Inflammatory macrophage treated with lipopolysaccharide for 1 hour (primary cell): Measurements from ENCODE around the gene RPL10.
A peak's percentile ranks its signal among the peaks of the same experiment; 100 is the strongest.
"Not testable (repeated sequence)": the region's sequence is repeated elsewhere in the genome, so short reads cannot be mapped to it uniquely, and the experiment has no call there.

Source experiments
- DNase-seq, 2 donors: peaks; one replicate each; pipeline ENCODE4 v3.0.0-alpha.2; 2020 to 2022

RPL10 gene

GRCh38 chrX:154378799-154379568 lies 19.2 kb upstream of the RPL10 start, which contains the start of gene EMD:
Gene EMD, plus strand, starts transcription at chrX:154379295. Its CDS starts 190 bp downstream, at chrX:154379485.
- peak; percentile 92 to 94 for DNase-seq

GRCh38 chrX:154379569-154379951 lies 18.6 kb upstream of the RPL10 start:
- DNase-seq: no peak

DNA sequence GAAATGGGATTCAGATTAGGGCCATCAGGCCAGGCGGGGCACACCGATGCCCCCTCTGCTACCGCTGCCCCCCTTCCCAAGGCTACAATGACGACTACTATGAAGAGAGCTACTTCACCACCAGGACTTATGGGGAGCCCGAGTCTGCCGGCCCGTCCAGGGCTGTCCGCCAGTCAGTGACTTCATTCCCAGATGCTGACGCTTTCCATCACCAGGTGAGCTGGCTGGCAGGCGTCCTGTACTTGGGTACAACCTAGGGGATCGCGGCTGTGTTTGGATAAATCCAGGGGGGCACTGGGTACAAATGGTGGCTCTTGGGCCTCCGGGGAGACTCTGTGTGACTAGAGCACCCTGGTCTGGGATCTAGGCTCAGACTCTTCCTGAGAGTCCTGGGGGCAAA lies 18.0 kb upstream of the RPL10 start:
- no peak for DNase-seq

DNA sequence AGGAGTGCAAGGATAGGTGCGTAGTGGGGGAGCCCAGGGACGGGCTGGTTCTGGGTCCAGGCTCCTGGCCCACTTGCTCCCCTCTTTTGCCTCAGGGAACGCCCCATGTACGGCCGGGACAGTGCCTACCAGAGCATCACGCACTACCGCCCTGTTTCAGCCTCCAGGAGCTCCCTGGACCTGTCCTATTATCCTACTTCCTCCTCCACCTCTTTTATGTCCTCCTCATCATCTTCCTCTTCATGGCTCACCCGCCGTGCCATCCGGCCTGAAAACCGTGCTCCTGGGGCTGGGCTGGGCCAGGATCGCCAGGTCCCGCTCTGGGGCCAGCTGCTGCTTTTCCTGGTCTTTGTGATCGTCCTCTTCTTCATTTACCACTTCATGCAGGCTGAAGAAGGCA lies 17.4 kb upstream of the RPL10 start:
- DNase-seq: no peak

- no peak for DNase-seq
These were observed 16.9 kb upstream of the RPL10 start for GRCh38 chrX:154381271-154381670.

- no peak for DNase-seq
These were observed 15.6 kb upstream of the RPL10 start for GRCh38 chrX:154382483-154383069.

GRCh38 chrX:154383359-154384283 lies 14.6 kb upstream of the RPL10 start:
- DNase-seq: no peak

DNA sequence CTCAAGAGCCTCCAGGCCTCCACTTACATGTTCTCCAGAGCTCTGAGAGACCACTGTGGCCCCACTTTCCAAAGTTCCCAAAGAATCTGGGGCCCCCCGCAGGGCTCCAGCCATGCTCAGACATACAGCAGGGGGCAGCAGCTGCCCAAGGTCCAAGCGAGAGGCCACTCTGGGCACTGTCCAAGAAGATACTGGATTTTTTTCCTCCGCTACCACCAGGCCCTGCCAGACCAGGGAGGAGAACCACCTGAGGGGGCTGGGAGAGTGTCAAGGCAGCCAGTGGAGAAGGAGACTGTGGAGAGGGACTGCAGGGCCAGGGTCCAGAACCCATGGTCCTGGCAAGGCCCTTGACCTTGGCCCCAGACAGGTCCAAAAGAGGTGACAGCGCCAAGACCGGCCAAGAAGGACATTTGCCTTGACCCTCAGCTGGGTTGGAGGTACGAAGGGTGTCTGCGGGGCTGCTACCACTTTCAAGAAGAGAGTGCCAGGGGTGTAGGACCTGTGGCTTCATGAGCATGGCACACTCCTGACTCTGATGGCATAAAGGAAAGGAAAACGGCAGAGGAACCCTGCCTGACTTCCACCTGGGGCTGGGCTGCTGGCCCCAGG lies 13.8 kb upstream of the RPL10 start:
- peak in 1 of 2 donors; percentile 1 for DNase-seq

- not testable (repeated sequence) for DNase-seq
These were observed 10.1 kb upstream of the RPL10 start for GRCh38 chrX:154388094-154388493.

DNA sequence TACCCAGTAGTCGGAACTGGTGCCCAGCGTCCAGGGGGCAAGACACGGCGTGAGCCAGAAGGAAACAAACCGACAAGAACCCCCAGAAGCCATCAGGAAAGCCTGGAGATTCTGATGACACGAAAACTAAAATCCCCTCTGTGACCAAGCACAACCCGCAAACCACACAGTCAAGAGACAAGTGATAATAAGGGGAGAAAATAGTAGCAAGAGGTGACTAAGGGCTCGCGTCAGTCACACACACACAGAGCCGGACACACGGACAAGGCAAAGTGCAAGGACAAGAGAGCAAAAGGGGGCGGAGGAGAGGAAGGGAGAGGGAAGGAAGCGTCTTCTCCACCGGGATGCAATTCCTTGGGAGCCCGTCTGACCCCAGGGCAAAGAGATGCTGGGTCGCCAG lies 9.5 kb upstream of the RPL10 start:
- DNase-seq: not testable (repeated sequence)

DNA sequence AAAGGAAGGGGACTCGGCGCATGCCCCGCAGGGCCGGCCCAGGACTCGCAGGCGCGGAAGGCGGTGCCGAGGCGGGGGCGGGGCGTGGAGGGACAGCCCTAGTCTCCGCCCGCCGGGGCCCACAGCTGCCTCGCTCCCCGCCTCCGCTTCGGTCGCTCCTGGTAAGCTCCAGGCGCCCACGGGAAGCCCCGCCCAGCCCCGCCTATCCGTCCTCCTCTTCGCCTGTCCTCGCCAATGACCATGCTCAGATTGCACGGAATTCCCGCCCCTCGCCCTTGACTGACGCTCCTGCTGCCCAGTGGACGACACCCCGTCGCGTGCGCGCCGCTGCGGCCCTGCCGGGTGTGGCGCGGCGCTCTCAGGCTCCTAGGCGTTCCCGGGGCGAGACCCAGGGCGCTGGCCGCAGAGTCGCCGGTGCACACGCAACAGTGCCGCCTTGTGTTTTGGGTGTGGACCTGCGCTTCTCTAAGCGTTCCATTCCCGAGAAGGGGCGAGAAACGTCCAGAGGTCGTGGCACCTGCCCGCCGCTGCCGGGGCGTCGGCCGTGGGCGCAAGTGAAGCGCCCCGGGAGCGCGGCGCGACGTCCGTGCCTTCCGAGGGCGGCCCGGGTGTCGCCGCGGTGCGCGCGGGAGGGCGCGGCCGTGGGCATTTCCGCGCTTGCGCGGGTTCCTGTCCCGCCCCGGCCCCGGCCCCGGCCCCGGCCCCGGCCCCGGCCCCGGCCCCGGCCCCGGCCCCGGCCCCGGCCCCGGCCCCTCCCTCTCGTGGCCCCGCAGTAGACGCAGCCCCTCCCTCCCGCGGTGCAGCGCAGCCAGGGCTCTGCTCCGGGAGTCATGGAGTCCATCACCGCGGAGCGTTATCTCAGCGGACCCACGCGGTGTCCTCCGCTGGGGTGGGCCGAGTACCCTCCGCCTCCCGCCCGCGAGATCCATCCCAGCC lies 8.1 kb upstream of the RPL10 start:
- not testable (repeated sequence) for DNase-seq

- DNase-seq: not testable (repeated sequence)
These were observed 1.8 kb upstream of the RPL10 start for GRCh38 chrX:154396363-154396762.

GRCh38 chrX:154396973-154397887 lies 947 bp upstream of the RPL10 start:
- peak; percentile 63 to 75 for DNase-seq

DNA sequence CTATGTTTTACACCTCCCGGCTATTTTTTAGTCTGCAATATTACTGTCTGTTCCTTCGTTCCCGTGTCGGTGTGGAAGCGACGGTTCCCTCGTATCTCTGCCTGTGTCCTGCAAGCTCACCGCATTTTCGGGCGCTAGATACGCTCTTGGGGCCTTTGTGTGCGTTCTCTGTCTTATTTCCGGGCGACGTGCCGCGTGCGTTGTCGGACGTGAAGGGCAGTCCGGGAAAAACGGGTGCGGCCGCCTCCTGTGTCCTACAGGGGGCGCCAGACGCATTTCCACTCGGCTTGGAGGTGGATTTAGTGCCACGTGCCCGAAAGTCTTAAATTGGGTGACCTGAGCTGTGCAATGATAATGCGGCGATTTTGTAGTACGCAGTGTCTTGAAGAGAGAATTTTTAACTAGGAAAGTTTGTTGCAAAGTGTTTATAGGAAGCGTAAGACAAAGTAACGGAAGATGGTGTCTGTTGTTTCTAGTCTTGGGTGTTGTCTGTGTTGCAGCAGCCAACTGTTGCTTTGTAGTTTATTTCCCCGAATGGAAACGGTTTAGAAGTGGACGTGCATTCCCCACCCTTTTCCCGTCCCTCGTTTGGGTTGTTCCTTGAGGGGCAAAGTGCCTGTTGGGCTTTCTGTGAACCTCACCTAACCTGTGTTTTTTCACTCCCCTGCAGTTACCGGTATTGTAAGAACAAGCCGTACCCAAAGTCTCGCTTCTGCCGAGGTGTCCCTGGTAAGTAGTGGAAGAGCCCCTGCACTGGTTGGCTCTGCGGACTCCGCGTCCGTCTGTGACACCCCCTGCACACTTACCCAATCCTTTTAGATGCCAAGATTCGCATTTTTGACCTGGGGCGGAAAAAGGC lies 720 bp downstream of the RPL10 start:
- DNase-seq: peak; percentile 66 to 81

GRCh38 chrX:154399527-154400368 lies 1.6 kb downstream of the RPL10 start:
- DNase-seq: peak in 1 of 2 donors; percentile 2

GRCh38 chrX:154400369-154400817 lies 2.2 kb downstream of the RPL10 start:
- DNase-seq: not testable (repeated sequence)

DNA sequence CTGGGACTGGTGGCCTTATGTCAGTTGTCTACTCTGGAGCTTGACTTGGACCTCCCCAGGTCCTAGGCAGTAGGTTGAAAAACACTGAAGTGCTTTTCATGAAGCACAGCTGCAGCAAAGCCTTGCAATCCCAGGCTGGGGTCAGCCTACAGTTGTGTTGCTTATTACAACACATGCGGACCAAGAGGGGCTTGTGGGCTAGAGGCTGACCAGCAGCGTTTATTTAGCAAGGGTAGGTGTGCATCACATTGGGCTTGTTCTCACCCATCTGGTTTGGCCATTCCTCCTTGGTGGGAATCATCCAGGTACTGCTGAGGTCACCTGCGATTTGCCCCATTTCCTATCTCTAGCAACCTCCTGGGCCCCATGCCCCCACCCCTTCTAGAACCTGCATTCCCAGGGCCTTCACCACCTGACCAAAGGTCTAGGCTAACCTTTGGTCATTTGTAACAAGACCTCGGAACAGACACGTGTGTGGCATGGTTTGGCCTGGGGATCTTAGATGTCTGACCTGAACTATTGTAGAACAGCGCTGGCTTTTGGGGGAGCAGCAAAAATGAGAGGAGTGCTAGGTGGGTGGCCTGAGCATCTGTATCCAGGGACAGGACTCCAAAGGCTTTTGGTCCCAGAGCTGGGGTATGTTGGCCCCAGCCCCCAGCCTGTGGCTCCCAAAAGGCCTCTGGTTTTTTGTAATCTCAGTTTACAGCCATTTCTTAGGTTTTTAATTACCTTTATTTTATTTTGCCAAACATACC lies 3.0 kb downstream of the RPL10 start:
- DNase-seq: no peak
